ENCODE measurements around the gene TRAF3.
"Not testable (repeated sequence)": the region's sequence is repeated elsewhere in the genome, so short reads cannot be mapped to it uniquely, and the experiment has no call there.

TRAF3 gene

GRCh38 chr14:102868956-102869547, 91.8 kb downstream of the TRAF3 start:
- DNase-seq: no peak

GRCh38 chr14:102870246-102870645, 93.0 kb downstream of the TRAF3 start:
- no peak for DNase-seq

- no peak for DNase-seq
Measured at GRCh38 chr14:102870994-102871831, 94.0 kb downstream of the TRAF3 start.

- DNase-seq: peak; percentile 7
Measured at GRCh38 chr14:102872020-102872419, 94.8 kb downstream of the TRAF3 start.

GRCh38 chr14:102873131-102873530, 95.9 kb downstream of the TRAF3 start:
- no peak for DNase-seq

GRCh38 chr14:102873546-102874061, 96.4 kb downstream of the TRAF3 start:
- DNase-seq: no peak

GRCh38 chr14:102875652-102876051, 98.4 kb downstream of the TRAF3 start:
- DNase-seq: no peak

- not testable (repeated sequence) for DNase-seq
Measured at GRCh38 chr14:102877511-102877910, 100.3 kb downstream of the TRAF3 start.

GRCh38 chr14:102878174-102878969, 101.1 kb downstream of the TRAF3 start:
- no peak for DNase-seq

GRCh38 chr14:102878970-102879460, 101.8 kb downstream of the TRAF3 start:
- no peak for DNase-seq

GRCh38 chr14:102882226-102882906, 105.1 kb downstream of the TRAF3 start:
- DNase-seq: no peak

- DNase-seq: no peak
Measured at GRCh38 chr14:102883089-102883541, 105.9 kb downstream of the TRAF3 start.

GRCh38 chr14:102883554-102883953, 106.3 kb downstream of the TRAF3 start:
- DNase-seq: no peak

GRCh38 chr14:102885737-102886447, 108.6 kb downstream of the TRAF3 start:
- no peak for DNase-seq

- DNase-seq: no peak
Measured at GRCh38 chr14:102888748-102889147, 111.5 kb downstream of the TRAF3 start.

- DNase-seq: no peak
Measured at GRCh38 chr14:102889615-102890014, 112.4 kb downstream of the TRAF3 start.

- no peak for DNase-seq
Measured at GRCh38 chr14:102891111-102891510, 113.9 kb downstream of the TRAF3 start.

GRCh38 chr14:102891556-102891955, 114.3 kb downstream of the TRAF3 start:
- no peak for DNase-seq

- no peak for DNase-seq
Measured at GRCh38 chr14:102892651-102893050, 115.4 kb downstream of the TRAF3 start.

GRCh38 chr14:102893452-102893851, 116.2 kb downstream of the TRAF3 start:
- DNase-seq: no peak

- not testable (repeated sequence) for DNase-seq
Measured at GRCh38 chr14:102896735-102897134, 119.5 kb downstream of the TRAF3 start.
